Mesenchymal stem cell (in vitro differentiated cells and primary cell): ENCODE data around the gene FIGN.

ENCODE experiments used
- DNase-seq: peaks from one replicate; pipeline ENCODE4 v3.0.0-alpha.2; 2013
- H2AFZ ChIP-seq: one replicate; pipeline ENCODE4 v1.6.1; 2013; ENCODE audit warnings: low read depth, mild to moderate bottlenecking, control low read depth, inconsistent platforms, low read length, moderate library complexity
- H2AK5ac ChIP-seq: 2 replicates; pipeline ENCODE4 v1.6.1; 2013; ENCODE audit warnings: low read length, moderate library complexity, mild to moderate bottlenecking, inconsistent platforms; ENCODE audit not compliant: severe bottlenecking
- H2BK120ac ChIP-seq: one replicate; pipeline ENCODE4 v1.6.1; 2013; ENCODE audit warnings: low read depth, mild to moderate bottlenecking, inconsistent platforms, low read length, moderate library complexity
- H2BK12ac ChIP-seq, 2 experiments: one replicate each; pipeline ENCODE4 v1.6.1; 2013; ENCODE audit warnings: inconsistent platforms in 2 of 2, low read length in 2 of 2, mild to moderate bottlenecking in 2 of 2, moderate library complexity in 2 of 2, control low read depth in 1 of 2
- H2BK15ac ChIP-seq: one replicate; pipeline ENCODE4 v1.6.1; 2013; ENCODE audit warnings: mild to moderate bottlenecking, low read depth, inconsistent platforms; ENCODE audit not compliant: poor library complexity, severe bottlenecking
- H2BK5ac ChIP-seq: 2 replicates; pipeline ENCODE4 v1.6.1; 2013; ENCODE audit warnings: low read depth, mild to moderate bottlenecking, low read length, control low read depth, inconsistent platforms; ENCODE audit not compliant: poor library complexity, severe bottlenecking
- H3K14ac ChIP-seq, 2 experiments: one replicate each; pipeline ENCODE4 v1.6.1; 2013; ENCODE audit warnings: inconsistent platforms in 2 of 2, low read length in 2 of 2, control low read depth in 1 of 2, mild to moderate bottlenecking in 1 of 2, moderate library complexity in 1 of 2
- H3K18ac ChIP-seq, 2 experiments: one replicate each; pipeline ENCODE4 v1.6.1; 2013; ENCODE audit warnings: inconsistent platforms in 2 of 2, low read length in 2 of 2, control low read depth in 1 of 2, low read depth in 1 of 2, mild to moderate bottlenecking in 1 of 2
- H3K23ac ChIP-seq, 2 experiments: one replicate each; pipeline ENCODE4 v1.6.1; 2013; ENCODE audit warnings: inconsistent platforms in 2 of 2, low read length in 2 of 2, mild to moderate bottlenecking in 2 of 2, moderate library complexity in 2 of 2, control low read depth in 1 of 2
- H3K27ac ChIP-seq: 2 replicates; pipeline ENCODE4 v1.5.1; 2013; ENCODE audit warnings: mild to moderate bottlenecking, moderate library complexity, low read length, control low read depth, inconsistent platforms; ENCODE audit not compliant: poor library complexity, severe bottlenecking
- H3K27me3 ChIP-seq, 2 experiments: 2 replicates each; pipeline versions ENCODE4 v1.6.1 to v1.7.0; 2013; ENCODE audit warnings: low read length in 2 of 2, mild to moderate bottlenecking in 2 of 2, moderate library complexity in 2 of 2, control low read depth in 1 of 2, inconsistent platforms in 1 of 2; ENCODE audit not compliant: control insufficient read depth in 1 of 2, insufficient read depth in 1 of 2
- H3K36me3 ChIP-seq, 2 experiments: 2 replicates each; pipeline versions ENCODE4 v1.6.1 to v1.7.0; 2013; ENCODE audit warnings: low read length in 2 of 2, control low read depth in 1 of 2, inconsistent platforms in 1 of 2, low read depth in 1 of 2, mild to moderate bottlenecking in 1 of 2; ENCODE audit not compliant: insufficient read depth in 2 of 2, control insufficient read depth in 1 of 2
- H3K4ac ChIP-seq, 2 experiments: one replicate each; pipeline ENCODE4 v1.6.1; 2013; ENCODE audit warnings: inconsistent platforms in 2 of 2, low read length in 2 of 2, mild to moderate bottlenecking in 2 of 2, moderate library complexity in 2 of 2, control low read depth in 1 of 2, low read depth in 1 of 2
- H3K4me1 ChIP-seq: 2 replicates; pipeline ENCODE4 v1.6.1; 2013; ENCODE audit warnings: low read depth, low read length, control low read depth; ENCODE audit not compliant: control insufficient read depth, insufficient read depth
- H3K4me2 ChIP-seq: 2 replicates; pipeline ENCODE4 v1.6.1; 2013; ENCODE audit warnings: low read length, mild to moderate bottlenecking, inconsistent platforms; ENCODE audit not compliant: poor library complexity, severe bottlenecking
- H3K4me3 ChIP-seq, 2 experiments: 2 replicates each; pipeline versions ENCODE4 v1.5.1 to v1.7.0; 2013; ENCODE audit warnings: low read length in 2 of 2, mild to moderate bottlenecking in 2 of 2, control low read depth in 1 of 2, low read depth in 1 of 2; ENCODE audit not compliant: insufficient read depth in 1 of 2
- H3K79me1 ChIP-seq: replicated peaks from 2 replicates; pipeline ENCODE4 v1.6.1; 2013; ENCODE audit warnings: mild to moderate bottlenecking, control low read depth, low read length, inconsistent platforms; ENCODE audit not compliant: poor library complexity, severe bottlenecking
- H3K9ac ChIP-seq: 2 replicates; pipeline ENCODE4 v1.7.0; 2013; ENCODE audit warnings: mild to moderate bottlenecking, low read length, moderate library complexity
- H3K9me3 ChIP-seq: 2 replicates; pipeline ENCODE4 v1.7.0; 2013; ENCODE audit warnings: mild to moderate bottlenecking, low read length; ENCODE audit not compliant: control insufficient read depth
- H4K8ac ChIP-seq: one replicate; pipeline ENCODE4 v1.6.1; 2013; ENCODE audit warnings: inconsistent platforms, mild to moderate bottlenecking, low read length, moderate library complexity
- H4K91ac ChIP-seq: one replicate; pipeline ENCODE4 v1.6.1; 2013; ENCODE audit warnings: mild to moderate bottlenecking, low read length, inconsistent platforms
- WGBS: methylation state at CpG from one replicate; pipeline ENCODE4 v1.1.7; 2013; ENCODE audit warnings: mixed read lengths; 5-methylcytosine and 5-hydroxymethylcytosine counted together

Gene FIGN

DNA sequence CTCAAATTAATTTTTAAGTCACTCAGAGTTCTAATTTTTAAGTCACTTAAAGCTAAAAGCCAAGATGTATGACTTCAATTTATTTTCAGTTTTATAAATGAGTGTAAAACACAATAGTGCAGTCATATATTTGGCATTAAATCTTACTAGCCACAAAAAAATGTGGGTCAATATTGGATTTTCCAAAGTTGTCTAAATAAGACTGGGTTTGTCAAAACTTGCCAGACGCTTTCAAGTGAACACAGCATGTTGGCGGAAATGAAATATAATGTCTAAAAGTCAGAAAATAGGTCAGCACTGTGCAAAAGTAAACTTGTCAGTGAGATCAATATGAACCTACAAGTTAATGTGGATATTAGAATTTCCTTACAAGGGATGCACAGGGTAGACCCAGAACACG is 128.9 kb downstream of the FIGN start:
- 96% methylated on average over 2 of the region's 3 CpGs for WGBS
- no peak overlapping the region for H4K91ac ChIP-seq
- H3K14ac ChIP-seq, result no peak overlapping the region
- H2BK12ac ChIP-seq, result no peak overlapping the region
- no peaks in the 10 kb centered on the region for H3K27me3 ChIP-seq
- H2BK120ac ChIP-seq, result no peak overlapping the region
- H2BK5ac ChIP-seq, result no peak overlapping the region
- H3K23ac ChIP-seq, result no peak overlapping the region
- peaks cover 32% of the 10 kb centered on the region for H3K79me1 ChIP-seq
- H3K27ac ChIP-seq, result no peak overlapping the region
- H3K9me3 ChIP-seq, result no peaks in the 10 kb centered on the region
- H2BK15ac ChIP-seq, result no peak overlapping the region
- DNase-seq, result no peak
- no peak overlapping the region for H4K8ac ChIP-seq
- peaks cover 2% of the 10 kb centered on the region for H3K4me1 ChIP-seq
- H3K36me3 ChIP-seq, result peaks cover 5 to 22% of the 10 kb centered on the region in 2 experiments
- H2AK5ac ChIP-seq, result no peak overlapping the region
- no peak overlapping the region for H3K4me3 ChIP-seq
- H3K4ac ChIP-seq, result no peak overlapping the region
- H3K18ac ChIP-seq, result no peak overlapping the region
- H3K9ac ChIP-seq, result no peak overlapping the region
- H3K4me2 ChIP-seq, result no peak overlapping the region
- H2AFZ ChIP-seq, result no peak overlapping the region

GRCh38 chr2:163605779-163606178 is 130.0 kb downstream of the FIGN start:
- Histone ChIP-seq H4K8ac (no peak overlapping the region), H4K91ac (no peak overlapping the region), H2AFZ (no peak overlapping the region), H3K27me3 (no peaks in the 10 kb centered on the region), H3K9me3 (no peaks in the 10 kb centered on the region), H3K18ac (no peak overlapping the region), H2BK12ac (no peak overlapping the region), H3K9ac (no peak overlapping the region), H3K4ac (no peak overlapping the region), H3K4me3 (no peak overlapping the region), H3K27ac (no peak overlapping the region), H3K23ac (no peak overlapping the region), H3K36me3 (peaks cover 5 to 14% of the 10 kb centered on the region in 2 experiments), H3K14ac (no peak overlapping the region), H2AK5ac (no peak overlapping the region), H3K4me1 (peaks cover 2% of the 10 kb centered on the region), H2BK15ac (no peak overlapping the region), H2BK120ac (no peak overlapping the region), H2BK5ac (no peak overlapping the region), H3K4me2 (no peak overlapping the region), H3K79me1 (peaks cover 26% of the 10 kb centered on the region)
- WGBS, result no CpG with 5 or more reads among the region's 2 CpGs
- DNase-seq, result peak; percentile 38

- Histone ChIP-seq H3K4me3 (no peak overlapping the region), H4K8ac (no peak overlapping the region), H3K27ac (peak overlapping the region; percentile 50), H4K91ac (no peak overlapping the region), H3K79me1 (peaks cover 18% of the 10 kb centered on the region), H3K4me2 (no peak overlapping the region), H3K9ac (no peak overlapping the region), H2AFZ (no peak overlapping the region), H2BK15ac (no peak overlapping the region), H2AK5ac (peak overlapping the region; percentile 62), H3K14ac (no peak overlapping the region), H3K18ac (peak overlapping the region in 1 of 2 experiments; percentile 21), H3K36me3 (peaks cover 3 to 7% of the 10 kb centered on the region in 2 experiments), H2BK12ac (no peak overlapping the region), H3K23ac (no peak overlapping the region), H3K4me1 (peaks cover 2% of the 10 kb centered on the region), H3K4ac (peak overlapping the region in 1 of 2 experiments; percentile 37), H2BK5ac (no peak overlapping the region), H3K9me3 (no peaks in the 10 kb centered on the region), H3K27me3 (no peaks in the 10 kb centered on the region), H2BK120ac (no peak overlapping the region)
- peak; percentile 75 for DNase-seq
- WGBS, result 23% methylated on average over 2 of the region's 4 CpGs
Measured at GRCh38 chr2:163604941-163605555, 130.8 kb downstream of the FIGN start.

DNA sequence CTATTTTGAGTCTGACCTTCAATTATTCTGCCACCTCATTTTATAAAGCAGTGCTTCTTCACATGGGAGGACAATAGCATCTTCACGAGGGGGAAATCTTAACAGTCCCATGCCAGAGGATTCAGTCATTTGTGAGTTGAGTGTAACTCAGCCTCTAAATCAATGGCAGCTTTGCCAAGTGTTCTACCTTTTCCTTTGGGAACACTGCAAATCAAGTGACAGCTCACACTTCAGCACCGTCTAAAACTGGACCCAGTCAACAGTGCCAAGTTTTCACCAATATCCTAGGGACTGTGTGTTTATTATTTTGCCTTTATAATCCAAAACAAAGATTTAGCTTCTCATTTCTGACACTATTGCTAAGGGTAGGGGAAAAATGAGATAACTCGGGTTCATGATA is 133.6 kb downstream of the FIGN start:
- H3K36me3 ChIP-seq, result no peaks in the 10 kb centered on the region
- no peak overlapping the region for H4K8ac ChIP-seq
- H3K4me3 ChIP-seq, result no peak overlapping the region
- H3K9me3 ChIP-seq, result no peaks in the 10 kb centered on the region
- H2BK15ac ChIP-seq, result no peak overlapping the region
- H3K27me3 ChIP-seq, result no peaks in the 10 kb centered on the region
- H3K4ac ChIP-seq, result no peak overlapping the region
- no peak overlapping the region for H3K14ac ChIP-seq
- H3K4me2 ChIP-seq, result no peak overlapping the region
- no peak overlapping the region for H3K18ac ChIP-seq
- no peak for DNase-seq
- no peak overlapping the region for H2BK120ac ChIP-seq
- H3K79me1 ChIP-seq, result peaks cover 4% of the 10 kb centered on the region
- H3K9ac ChIP-seq, result no peak overlapping the region
- peak overlapping the region; percentile 6 for H2AK5ac ChIP-seq
- H3K27ac ChIP-seq, result peak overlapping the region; percentile 53
- no peak overlapping the region for H2AFZ ChIP-seq
- WGBS, result 58% methylated on average over 1 of the region's 3 CpGs
- H2BK12ac ChIP-seq, result no peak overlapping the region
- H3K23ac ChIP-seq, result no peak overlapping the region
- peak overlapping the region; percentile 4 for H2BK5ac ChIP-seq
- peaks cover 1% of the 10 kb centered on the region for H3K4me1 ChIP-seq
- H4K91ac ChIP-seq, result no peak overlapping the region
